A549 (cell line): ENCODE measurements around the gene ZDHHC17.

Experiments used
- BHLHE40 ChIP-seq: IDR thresholded peaks from 2 replicates; pipeline ENCODE4 v1.6.1; 2012; ENCODE audit warnings: low read depth, low read length, inconsistent platforms
- CHD2 ChIP-seq: fragments of 150-350 bp; IDR thresholded peaks from 2 replicates; pipeline ENCODE4 v1.6.1; 2014; ENCODE audit warnings: low read length; ENCODE audit not compliant: partially characterized antibody
- CHD4 ChIP-seq: fragments of 200-600 bp; sonication (generic); IDR thresholded peaks from 2 replicates; pipeline ENCODE4 v1.6.1; 2016; ENCODE audit warnings: antibody characterized with exemption, mild to moderate bottlenecking, borderline replicate concordance
- CTCF ChIP-seq: fragments of >200 bp; sonication (Bioruptor Twin); formaldehyde crosslinking; IDR thresholded peaks from 3 replicates; pipeline ENCODE4 v1.5.1; 2016
- E2F6 ChIP-seq: IDR thresholded peaks from 2 replicates; pipeline ENCODE4 v1.6.1; 2012; ENCODE audit warnings: low read depth, borderline replicate concordance
- JUNB ChIP-seq: fragments of >200 bp; sonication (Bioruptor Twin); formaldehyde crosslinking; IDR thresholded peaks from 2 replicates; pipeline ENCODE4 v1.6.1; 2016
- MAX ChIP-seq: IDR thresholded peaks from 2 replicates; pipeline ENCODE4 v1.6.1; 2012
- RNF2 ChIP-seq: fragments of 200-600 bp; sonication (generic); IDR thresholded peaks from 2 replicates; pipeline ENCODE4 v1.6.1; 2016; ENCODE audit warnings: low read depth, mild to moderate bottlenecking, antibody characterized with exemption, moderate library complexity, borderline replicate concordance
- SREBF2 ChIP-seq: fragments of 450-650 bp; IDR thresholded peaks from 2 replicates; pipeline ENCODE4 v1.6.1; 2014; ENCODE audit warnings: mild to moderate bottlenecking, moderate library complexity
- USF2 ChIP-seq: fragments of 450-650 bp; IDR thresholded peaks from 2 replicates; pipeline ENCODE4 v1.6.1; 2014; ENCODE audit warnings: antibody characterized with exemption

GRCh38 chr12:76898442-76898841 is 134.5 kb downstream of the ZDHHC17 start:
- no peak for TF ChIP-seq JUNB
- TF ChIP-seq CTCF: no peak
- TF ChIP-seq E2F6: no peak
- TF ChIP-seq USF2: no peak
- TF ChIP-seq CHD4: no peak
- TF ChIP-seq CHD2: no peak
- no peak for TF ChIP-seq BHLHE40
- no peak for TF ChIP-seq MAX
- no peak for TF ChIP-seq SREBF2
- no peak for TF ChIP-seq RNF2
